ENCODE data around the gene NR1H3.
A peak's percentile ranks its signal among the peaks of the same experiment; 100 is the strongest.

NR1H3 gene

DNA sequence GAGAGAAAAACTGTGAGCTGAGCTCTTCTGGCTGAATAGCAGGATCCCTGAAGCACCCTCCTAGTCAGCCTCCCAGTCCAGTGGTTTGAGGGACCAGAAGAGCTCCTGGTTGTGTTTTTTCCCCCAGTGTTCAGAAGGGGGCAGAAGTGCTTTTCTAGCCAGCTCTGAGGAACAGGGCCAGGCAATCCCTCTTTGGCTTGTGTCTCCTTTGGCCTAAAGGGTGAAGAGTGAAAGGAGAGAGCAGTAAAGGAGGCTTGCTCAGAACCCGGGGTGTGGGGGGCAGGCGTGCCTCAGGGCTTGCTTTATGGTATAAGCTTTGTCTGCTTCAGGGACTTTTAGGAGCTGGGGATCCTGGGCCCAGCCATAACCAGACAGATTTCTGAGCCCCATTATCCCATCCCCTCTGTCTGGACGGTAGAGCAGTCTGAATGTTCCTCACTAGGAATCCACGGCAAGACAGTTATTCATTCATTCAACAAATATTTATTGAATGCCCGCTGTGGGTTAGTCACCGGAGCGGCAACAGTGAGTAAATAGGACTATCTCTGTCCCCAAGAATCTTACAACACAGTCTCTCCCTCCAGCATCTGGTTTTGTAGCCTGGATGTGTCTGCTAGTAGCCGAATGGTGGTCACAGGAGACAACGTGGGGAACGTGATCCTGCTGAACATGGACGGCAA lies 23.7 kb upstream of the NR1H3 start:
- POLR2A ChIA-PET (ENCODE audit: low non-redundant PET): interaction anchor here (0.5 to 1.1 kb wide), 4 partner anchors 14 to 40 kb away, joined by 3 to 5 read pairs (median 4); partner anchors contain the start of gene NR1H3
- CTCF ChIA-PET: interaction anchor here (0.5 to 2.5 kb wide), 5 partner anchors 12 to 120 kb away, joined by 3 to 10 read pairs (median 3); no protein-coding TSS in a partner anchor
- no peak for DNase-seq (ENCODE audit: low spot score)

GRCh38 chr11:47234669-47235100 lies 23.1 kb upstream of the NR1H3 start:
- DNase-seq (ENCODE audit: low spot score): no peak
- H3K27ac ChIP-seq: peak overlapping the region; percentile 55
- TF ChIP-seq CTCF (conservative IDR thresholded peaks at IDR 0.05; ENCODE audit: low read depth): no peak
- POLR2A ChIA-PET (ENCODE audit: low non-redundant PET): no interaction called here
- CTCF ChIA-PET: interaction anchor here (0.5 to 2.5 kb wide), 4 partner anchors 38 to 120 kb away, joined by 3 to 10 read pairs (median 4); no protein-coding TSS in a partner anchor

More for the DNA sequence above, 23.7 kb upstream of the NR1H3 start:
- TF ChIP-seq CTCF (conservative IDR thresholded peaks at IDR 0.05; ENCODE audit: low read depth): no peak
- H3K27ac ChIP-seq: peak overlapping the region; percentile 55

DNA sequence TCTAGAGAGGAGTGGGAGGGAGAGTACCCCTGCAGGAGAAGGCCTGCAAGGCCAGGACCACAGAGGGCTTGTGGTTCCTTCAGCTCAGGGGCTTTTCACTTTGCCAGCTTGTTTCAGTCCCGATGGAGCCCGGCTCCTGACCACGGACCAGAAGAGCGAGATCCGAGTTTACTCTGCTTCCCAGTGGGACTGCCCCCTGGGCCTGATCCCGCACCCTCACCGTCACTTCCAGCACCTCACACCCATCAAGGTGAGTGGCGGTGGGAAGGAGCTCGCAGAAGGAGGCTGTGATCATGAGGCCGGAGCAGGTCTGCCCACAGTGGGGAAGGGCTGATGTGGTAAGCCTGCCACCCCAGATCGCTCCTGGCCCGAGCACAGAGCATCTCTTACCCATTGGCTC lies 22.6 kb upstream of the NR1H3 start:
- no peak for DNase-seq (ENCODE audit: low spot score)
- peak overlapping the region; percentile 55 for H3K27ac ChIP-seq
- POLR2A ChIA-PET (ENCODE audit: low non-redundant PET): interaction anchor here (0.6 kb wide), 1 partner anchor 50 kb away, joined by 4 read pairs; no protein-coding TSS in a partner anchor
- CTCF ChIA-PET: interaction anchor here (0.5 to 2.5 kb wide), 5 partner anchors 55 to 587 kb away, joined by 3 to 10 read pairs (median 3); no protein-coding TSS in a partner anchor
- TF ChIP-seq CTCF (conservative IDR thresholded peaks at IDR 0.05; ENCODE audit: low read depth): no peak

DNA sequence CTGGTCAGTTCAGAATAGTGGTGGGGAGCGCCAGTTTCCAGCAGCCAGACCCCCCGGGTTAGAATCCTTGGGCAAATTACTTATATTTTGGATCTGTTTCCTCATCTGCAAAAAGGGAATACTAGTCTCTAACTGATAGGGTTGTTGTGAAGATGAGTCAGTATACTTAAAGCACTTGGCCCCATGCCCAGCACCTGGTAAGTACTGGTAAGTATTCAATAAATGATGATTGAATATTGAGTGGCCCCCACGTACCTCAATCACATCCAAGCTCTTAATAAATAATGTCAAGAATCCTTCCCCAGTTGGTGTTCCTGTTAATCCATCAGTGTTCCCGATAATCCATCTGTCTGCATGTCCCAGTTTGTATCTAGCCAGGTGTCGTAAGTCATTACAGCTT lies 21.3 kb upstream of the NR1H3 start:
- TF ChIP-seq CTCF (conservative IDR thresholded peaks at IDR 0.05; ENCODE audit: low read depth): no peak
- CTCF ChIA-PET: no interaction called here
- H3K27ac ChIP-seq: no peak overlapping the region
- no peak for DNase-seq (ENCODE audit: low spot score)
- POLR2A ChIA-PET (ENCODE audit: low non-redundant PET): interaction anchor here (0.7 kb wide), 1 partner anchor 72 kb away, joined by 3 read pairs; no protein-coding TSS in a partner anchor

- CTCF ChIA-PET: no interaction called here
- peak overlapping the region; percentile 32 for H3K27ac ChIP-seq
- POLR2A ChIA-PET (ENCODE audit: low non-redundant PET): interaction anchor here (0.6 kb wide), 1 partner anchor 13 kb away, joined by 17 read pairs; no protein-coding TSS in a partner anchor
- TF ChIP-seq CTCF (conservative IDR thresholded peaks at IDR 0.05; ENCODE audit: low read depth): no peak
- DNase-seq (ENCODE audit: low spot score): no peak
These were observed 17.9 kb upstream of the NR1H3 start for GRCh38 chr11:47239852-47240251.

- H3K27ac ChIP-seq: peak overlapping the region; percentile 61
- no peak for TF ChIP-seq CTCF (conservative IDR thresholded peaks at IDR 0.05; ENCODE audit: low read depth)
- POLR2A ChIA-PET (ENCODE audit: low non-redundant PET): interaction anchor here (0.9 kb wide), 1 partner anchor 10 kb away, joined by 4 read pairs; no protein-coding TSS in a partner anchor
- DNase-seq (ENCODE audit: low spot score): no peak
- CTCF ChIA-PET: interaction anchor here (0.5 kb wide), 1 partner anchor 93 kb away, joined by 3 read pairs; no protein-coding TSS in a partner anchor
These were observed 15.9 kb upstream of the NR1H3 start for GRCh38 chr11:47241841-47242301.
